Loucy (cell line): ENCODE data around the gene MTCP1.

ENCODE experiments used
- H2AFZ ChIP-seq: fragments of 200-600 bp; sonication (generic); 2 replicates; pipeline ENCODE4 v1.6.0; 2016; ENCODE audit warnings: antibody characterized with exemption, mild to moderate bottlenecking, low read length, moderate library complexity
- H3F3A ChIP-seq: fragments of 200-600 bp; 2 replicates; pipeline ENCODE4 v1.6.0; 2016; ENCODE audit warnings: antibody characterized with exemption, low read depth, mild to moderate bottlenecking
- H3K27me3 ChIP-seq: fragments of 200-600 bp; sonication (generic); 2 replicates; pipeline ENCODE4 v1.6.1; 2014; ENCODE audit warnings: low read length, mild to moderate bottlenecking; ENCODE audit not compliant: insufficient read depth, poor library complexity, severe bottlenecking
- H3K36me3 ChIP-seq: fragments of 200-600 bp; sonication (generic); 2 replicates; pipeline ENCODE4 v1.6.1; 2016; ENCODE audit warnings: low read length; ENCODE audit not compliant: insufficient read depth
- H3K4me1 ChIP-seq: fragments of 200-600 bp; sonication (generic); 2 replicates; pipeline ENCODE4 v1.5.1; 2014; ENCODE audit warnings: low read length, mild to moderate bottlenecking; ENCODE audit not compliant: insufficient read depth, poor library complexity, severe bottlenecking
- H3K4me2 ChIP-seq: fragments of 200-600 bp; sonication (generic); 2 replicates; pipeline ENCODE4 v1.6.0; 2014; ENCODE audit warnings: antibody characterized with exemption, low read length, low read depth, mild to moderate bottlenecking; ENCODE audit not compliant: poor library complexity, severe bottlenecking
- H3K4me3 ChIP-seq: fragments of 200-600 bp; sonication (generic); 2 replicates; pipeline ENCODE4 v1.5.1; 2014; ENCODE audit warnings: low read length, mild to moderate bottlenecking, mixed read lengths; ENCODE audit not compliant: poor library complexity, severe bottlenecking
- H3K79me2 ChIP-seq: fragments of 200-600 bp; sonication (generic); 2 replicates; pipeline ENCODE4 v1.6.1; 2014; ENCODE audit warnings: low read length; ENCODE audit not compliant: insufficient read depth
- H3K9ac ChIP-seq: fragments of 200-600 bp; sonication (generic); 2 replicates; pipeline ENCODE4 v1.6.0; 2014; ENCODE audit warnings: mild to moderate bottlenecking, low read depth, low read length, moderate library complexity; ENCODE audit not compliant: poor library complexity, severe bottlenecking
- H3K9me2 ChIP-seq: fragments of 200-600 bp; sonication (generic); replicated peaks from 2 replicates; pipeline ENCODE4 v1.6.1; 2016; ENCODE audit warnings: low read depth, low read length, mixed read lengths
- H3K9me3 ChIP-seq: fragments of 200-600 bp; sonication (generic); 2 replicates; pipeline ENCODE4 v1.6.1; 2014; ENCODE audit warnings: mild to moderate bottlenecking, antibody characterized with exemption, low read length, low read depth; ENCODE audit not compliant: insufficient read depth
- H4K20me1 ChIP-seq: fragments of 200-600 bp; sonication (generic); 2 replicates; pipeline ENCODE4 v1.6.0; 2014; ENCODE audit warnings: antibody characterized with exemption, low read length, mild to moderate bottlenecking; ENCODE audit not compliant: insufficient read depth, poor library complexity, severe bottlenecking
- EZH2phosphoT487 ChIP-seq: fragments of 200-600 bp; IDR thresholded peaks from 2 replicates; pipeline ENCODE4 v1.6.1; 2018; ENCODE audit warnings: antibody characterized with exemption, mild to moderate bottlenecking, moderate library complexity, borderline replicate concordance
- TF ChIP-seq, protein P1 (sequence below): fragments of 200-600 bp; sonication (generic); conservative IDR thresholded peaks from 2 replicates; pipeline ENCODE4 v1.5.1; 2014; ENCODE audit warnings: mild to moderate bottlenecking, antibody characterized with exemption, low read length

MTCP1 gene

DNA sequence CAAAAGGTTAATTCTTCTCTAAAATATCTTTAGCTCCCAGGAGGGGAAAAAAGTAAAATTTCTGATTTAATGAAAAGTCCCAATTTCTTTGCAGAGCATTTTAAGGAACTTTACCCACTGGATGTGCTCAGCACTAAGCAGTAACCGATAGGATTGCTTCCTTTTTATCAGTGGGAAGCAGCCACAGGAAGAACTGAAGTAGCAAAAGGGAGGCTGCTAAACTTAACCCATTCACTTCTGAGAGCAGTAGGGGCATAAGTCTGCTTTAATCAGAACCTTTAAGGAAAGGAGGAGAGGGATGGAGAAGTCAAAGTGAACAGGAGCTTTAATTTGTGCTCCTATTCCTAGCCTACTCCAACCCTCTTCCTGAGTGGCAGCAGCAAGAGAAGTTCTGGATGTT, 48.4 kb downstream of the MTCP1 start, which contains the start of gene F8:
Gene F8 (minus strand): TSS at position 139 of the 400 bp plus-strand sequence. CDS start 171 bp downstream, outside the sequence.
- Histone ChIP-seq H3K27me3 (no peaks in the 10 kb centered on the region), H3F3A (peaks cover 5% of the 10 kb centered on the region), H3K36me3 (no peaks in the 10 kb centered on the region), H3K79me2 (peaks cover under 1% of the 10 kb centered on the region; the same call in 1 of the 2 replicates), H3K9ac (no peak within 1 kb of the TSS), H3K4me3 (peak within 1 kb of the TSS; percentile 24), H2AFZ (peak within 1 kb of the TSS; percentile 48; the same call in 1 of the 2 replicates), H4K20me1 (no peaks in the 10 kb centered on the region), H3K4me2 (peak within 1 kb of the TSS; percentile 47), H3K9me2 (no peaks in the 10 kb centered on the region), H3K4me1 (no peaks in the 10 kb centered on the region), H3K9me3 (no peaks in the 10 kb centered on the region)
- no peak for TF ChIP-seq EZH2phosphoT487
- TF ChIP-seq, protein P1, sequence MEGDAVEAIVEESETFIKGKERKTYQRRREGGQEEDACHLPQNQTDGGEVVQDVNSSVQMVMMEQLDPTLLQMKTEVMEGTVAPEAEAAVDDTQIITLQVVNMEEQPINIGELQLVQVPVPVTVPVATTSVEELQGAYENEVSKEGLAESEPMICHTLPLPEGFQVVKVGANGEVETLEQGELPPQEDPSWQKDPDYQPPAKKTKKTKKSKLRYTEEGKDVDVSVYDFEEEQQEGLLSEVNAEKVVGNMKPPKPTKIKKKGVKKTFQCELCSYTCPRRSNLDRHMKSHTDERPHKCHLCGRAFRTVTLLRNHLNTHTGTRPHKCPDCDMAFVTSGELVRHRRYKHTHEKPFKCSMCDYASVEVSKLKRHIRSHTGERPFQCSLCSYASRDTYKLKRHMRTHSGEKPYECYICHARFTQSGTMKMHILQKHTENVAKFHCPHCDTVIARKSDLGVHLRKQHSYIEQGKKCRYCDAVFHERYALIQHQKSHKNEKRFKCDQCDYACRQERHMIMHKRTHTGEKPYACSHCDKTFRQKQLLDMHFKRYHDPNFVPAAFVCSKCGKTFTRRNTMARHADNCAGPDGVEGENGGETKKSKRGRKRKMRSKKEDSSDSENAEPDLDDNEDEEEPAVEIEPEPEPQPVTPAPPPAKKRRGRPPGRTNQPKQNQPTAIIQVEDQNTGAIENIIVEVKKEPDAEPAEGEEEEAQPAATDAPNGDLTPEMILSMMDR, result no peak

DNA sequence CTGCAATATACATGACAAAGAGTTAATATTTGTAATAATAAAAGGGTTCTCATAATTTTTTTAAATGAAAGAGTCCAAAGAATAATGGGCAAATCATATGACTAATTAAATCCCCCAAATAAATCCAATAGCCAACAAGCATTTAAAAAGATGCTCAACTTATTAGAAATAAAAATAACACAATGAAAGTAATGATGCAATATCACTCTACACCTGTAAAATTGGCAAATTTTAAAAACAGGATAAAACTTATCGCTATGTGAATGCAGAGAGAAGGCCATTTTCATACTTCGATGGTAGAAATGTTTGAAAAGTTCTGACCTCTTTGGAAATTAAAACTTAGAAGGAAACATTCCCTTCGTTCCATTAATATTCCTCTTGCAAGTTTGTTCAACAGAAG, 50.3 kb downstream of the MTCP1 start:
- TF ChIP-seq, protein P1, result no peak
- TF ChIP-seq EZH2phosphoT487, result no peak
- no peak overlapping the region for H3K4me3 ChIP-seq
- H3K4me2 ChIP-seq, result no peak overlapping the region
- H4K20me1 ChIP-seq, result no peaks in the 10 kb centered on the region
- H3K9ac ChIP-seq, result no peak overlapping the region
- H3K4me1 ChIP-seq, result no peaks in the 10 kb centered on the region
- H3F3A ChIP-seq, result no peaks in the 10 kb centered on the region
- H2AFZ ChIP-seq, result no peak overlapping the region
- H3K9me3 ChIP-seq, result no peaks in the 10 kb centered on the region
- H3K27me3 ChIP-seq, result no peaks in the 10 kb centered on the region
- no peaks in the 10 kb centered on the region for H3K79me2 ChIP-seq
- H3K36me3 ChIP-seq, result no peaks in the 10 kb centered on the region
- H3K9me2 ChIP-seq, result no peaks in the 10 kb centered on the region
